ENCODE results near the gene PSMG4.
A peak's percentile ranks its signal among the peaks of the same experiment; 100 is the strongest.
"Not testable (repeated sequence)": the region's sequence is repeated elsewhere in the genome, so short reads cannot be mapped to it uniquely, and the experiment has no call there.

The PSMG4 gene

GRCh38 chr6:3230900-3231246, 27.9 kb upstream of the PSMG4 start:
- peak; percentile 95 for DNase-seq

GRCh38 chr6:3231247-3232016, 27.3 kb upstream of the PSMG4 start:
- peak; percentile 94 for DNase-seq

GRCh38 chr6:3232017-3232945, 26.5 kb upstream of the PSMG4 start:
- DNase-seq: peak; percentile 82

- DNase-seq: no peak
Observed at GRCh38 chr6:3233321-3233720, 25.4 kb upstream of the PSMG4 start.

- DNase-seq: no peak
Observed at GRCh38 chr6:3233904-3234303, 24.8 kb upstream of the PSMG4 start.

- no peak for DNase-seq
Observed at GRCh38 chr6:3235486-3235885, 23.3 kb upstream of the PSMG4 start.

GRCh38 chr6:3236005-3236404, 22.7 kb upstream of the PSMG4 start:
- DNase-seq: no peak

GRCh38 chr6:3237761-3238662, 20.7 kb upstream of the PSMG4 start:
- no peak for DNase-seq

GRCh38 chr6:3239110-3239830, 19.5 kb upstream of the PSMG4 start:
- no peak for DNase-seq

- DNase-seq: no peak
Observed at GRCh38 chr6:3240595-3240994, 18.2 kb upstream of the PSMG4 start.

- DNase-seq: not testable (repeated sequence)
Observed at GRCh38 chr6:3241745-3242144, 17.0 kb upstream of the PSMG4 start.

- no peak for DNase-seq
Observed at GRCh38 chr6:3242768-3243167, 16.0 kb upstream of the PSMG4 start.

GRCh38 chr6:3244003-3244831, 14.5 kb upstream of the PSMG4 start:
- no peak for DNase-seq

GRCh38 chr6:3244832-3245161, 13.9 kb upstream of the PSMG4 start:
- not testable (repeated sequence) for DNase-seq

GRCh38 chr6:3245216-3245615, 13.5 kb upstream of the PSMG4 start:
- no peak for DNase-seq

GRCh38 chr6:3247255-3248146, 11.2 kb upstream of the PSMG4 start:
- no peak for DNase-seq

- DNase-seq: no peak
Observed at GRCh38 chr6:3249821-3250220, 8.9 kb upstream of the PSMG4 start.

- no peak for DNase-seq
Observed at GRCh38 chr6:3250231-3250675, 8.5 kb upstream of the PSMG4 start.

GRCh38 chr6:3251462-3252314, 7.1 kb upstream of the PSMG4 start:
- DNase-seq: peak; percentile 84
